Neural progenitor cell (in vitro differentiated cells): Measurements from ENCODE around the gene ZNF341. TPM values are rescaled to one million over a fixed set of nuclear protein-coding genes. Genes with fewer than 3 reads are reported as not detected.

ENCODE experiments used
- DNase-seq: peaks from one replicate; pipeline ENCODE4 v3.0.0-alpha.2; 2016; ENCODE audit warnings: low spot score
- H2AFZ ChIP-seq: fragments of 200-600 bp; sonication (generic); replicated peaks from 2 replicates; pipeline ENCODE4 v1.6.1; 2016; ENCODE audit warnings: antibody characterized with exemption
- H3F3A ChIP-seq: fragments of 200-600 bp; sonication (generic); 2 replicates; pipeline ENCODE4 v1.6.1; 2016; ENCODE audit warnings: antibody characterized with exemption, low read depth
- H3K27ac ChIP-seq: fragments of 200-600 bp; sonication (generic); 2 replicates; pipeline ENCODE4 v1.5.1; 2016; ENCODE audit warnings: mild to moderate bottlenecking
- H3K27me3 ChIP-seq: fragments of 200-600 bp; sonication (generic); 2 replicates; pipeline ENCODE4 v1.6.1; 2016; ENCODE audit warnings: mild to moderate bottlenecking, moderate library complexity
- H3K36me3 ChIP-seq: fragments of 200-600 bp; sonication (generic); 2 replicates; pipeline ENCODE4 v1.5.1; 2016
- H3K4me1 ChIP-seq: fragments of 200-600 bp; sonication (generic); 2 replicates; pipeline ENCODE4 v1.6.1; 2016; ENCODE audit warnings: mixed run types
- H3K4me2 ChIP-seq: fragments of 200-600 bp; sonication (generic); 2 replicates; pipeline ENCODE4 v1.6.1; 2016
- H3K4me3 ChIP-seq: fragments of 200-600 bp; sonication (generic); 2 replicates; pipeline ENCODE4 v1.5.1; 2016
- H3K79me2 ChIP-seq: fragments of 200-600 bp; sonication (generic); 2 replicates; pipeline ENCODE4 v1.6.1; 2016; ENCODE audit warnings: low read depth
- H3K9ac ChIP-seq: fragments of 200-600 bp; sonication (generic); 2 replicates; pipeline ENCODE4 v1.6.1; 2016
- H3K9me3 ChIP-seq: fragments of 200-600 bp; sonication (generic); 2 replicates; pipeline ENCODE4 v1.5.1; 2016; ENCODE audit warnings: low read depth
- H4K20me1 ChIP-seq: fragments of 200-600 bp; sonication (generic); 2 replicates; pipeline ENCODE4 v1.6.1; 2016; ENCODE audit warnings: low read depth
- H3K27ac Mint-ChIP-seq: 3 replicates; pipeline ENCODE4 v1.8.0; 2021; ENCODE audit warnings: mixed read lengths
- H3K27me3 Mint-ChIP-seq: 2 replicates; pipeline ENCODE4 v1.8.0; 2022; ENCODE audit warnings: low read depth, mild to moderate bottlenecking, inconsistent platforms, moderate library complexity, mixed read lengths; ENCODE audit not compliant: insufficient read depth
- H3K36me3 Mint-ChIP-seq: 3 replicates; pipeline ENCODE4 v1.8.0; 2021; ENCODE audit warnings: mixed read lengths
- H3K4me1 Mint-ChIP-seq: 3 replicates; pipeline ENCODE4 v1.8.0; 2021; ENCODE audit warnings: mixed read lengths
- H3K4me3 Mint-ChIP-seq: 3 replicates; pipeline ENCODE4 v1.8.0; 2021; ENCODE audit warnings: mild to moderate bottlenecking, moderate library complexity, mixed read lengths
- H3K9me3 Mint-ChIP-seq: 3 replicates; pipeline ENCODE4 v1.8.0; 2020; ENCODE audit warnings: mixed read lengths
- EZH2 ChIP-seq: fragments of 200-600 bp; sonication (generic); IDR thresholded peaks from 2 replicates; pipeline ENCODE4 v1.6.1; 2017; ENCODE audit warnings: antibody characterized with exemption, mild to moderate bottlenecking, moderate library complexity
- EZH2phosphoT487 ChIP-seq: fragments of 200-600 bp; sonication (generic); IDR thresholded peaks from 2 replicates; pipeline ENCODE4 v1.6.1; 2017; ENCODE audit warnings: antibody characterized with exemption
- total RNA-seq: library from RNA; depleted of rRNA; stranded (reverse); fragments of >200 nt; gene quantifications from 2 replicates; pipeline ENCODE4 v1.2.3, GENCODE V29; 2015; ENCODE audit warnings: low replicate concordance
- TF ChIP-seq, protein P1 (sequence below): fragments of 200-600 bp; sonication (generic); IDR thresholded peaks from 2 replicates; pipeline ENCODE4 v1.5.1; 2017; ENCODE audit warnings: antibody characterized with exemption, mild to moderate bottlenecking

ZNF341 gene
- total RNA-seq, 1 donor from 2014 or later, result 0.82 TPM

GRCh38 chr20:33785503-33785902, 53.7 kb downstream of the ZNF341 start:
- no peak for DNase-seq
- Histone ChIP-seq H3K27me3 (no peaks in the 10 kb centered on the region), H3K9me3 (no peaks in the 10 kb centered on the region), H2AFZ (no peak overlapping the region), H3K27ac (no peak overlapping the region), H3K4me1 (no peaks in the 10 kb centered on the region), H3K4me2 (no peak overlapping the region), H3F3A (no peaks in the 10 kb centered on the region), H3K4me3 (no peak overlapping the region), H3K9ac (no peak overlapping the region), H4K20me1 (no peaks in the 10 kb centered on the region), H3K36me3 (no peaks in the 10 kb centered on the region), H3K79me2 (no peaks in the 10 kb centered on the region)
- H3K36me3 Mint-ChIP-seq, result peaks cover 1% of the 10 kb centered on the region
- H3K9me3 Mint-ChIP-seq, result no peaks in the 10 kb centered on the region
- no peak overlapping the region for H3K27ac Mint-ChIP-seq
- no peaks in the 10 kb centered on the region for H3K27me3 Mint-ChIP-seq
- H3K4me1 Mint-ChIP-seq, result peaks cover 20% of the 10 kb centered on the region
- TF ChIP-seq EZH2 (no peak), EZH2phosphoT487 (no peak)
- H3K4me3 Mint-ChIP-seq, result no peak overlapping the region

- H3K4me1 ChIP-seq, result no peaks in the 10 kb centered on the region
These were observed 55.6 kb downstream of the ZNF341 start for GRCh38 chr20:33787253-33787891.

GRCh38 chr20:33788351-33789049, 56.7 kb downstream of the ZNF341 start:
- H3K4me2 ChIP-seq, result no peak overlapping the region
- no peak overlapping the region for H3K27ac ChIP-seq
- H3K27me3 Mint-ChIP-seq, result no peaks in the 10 kb centered on the region
- no peak overlapping the region for H3K4me3 Mint-ChIP-seq
- H3K9ac ChIP-seq, result no peak overlapping the region
- TF ChIP-seq EZH2phosphoT487 (no peak), EZH2 (no peak)
- TF ChIP-seq, protein P1, sequence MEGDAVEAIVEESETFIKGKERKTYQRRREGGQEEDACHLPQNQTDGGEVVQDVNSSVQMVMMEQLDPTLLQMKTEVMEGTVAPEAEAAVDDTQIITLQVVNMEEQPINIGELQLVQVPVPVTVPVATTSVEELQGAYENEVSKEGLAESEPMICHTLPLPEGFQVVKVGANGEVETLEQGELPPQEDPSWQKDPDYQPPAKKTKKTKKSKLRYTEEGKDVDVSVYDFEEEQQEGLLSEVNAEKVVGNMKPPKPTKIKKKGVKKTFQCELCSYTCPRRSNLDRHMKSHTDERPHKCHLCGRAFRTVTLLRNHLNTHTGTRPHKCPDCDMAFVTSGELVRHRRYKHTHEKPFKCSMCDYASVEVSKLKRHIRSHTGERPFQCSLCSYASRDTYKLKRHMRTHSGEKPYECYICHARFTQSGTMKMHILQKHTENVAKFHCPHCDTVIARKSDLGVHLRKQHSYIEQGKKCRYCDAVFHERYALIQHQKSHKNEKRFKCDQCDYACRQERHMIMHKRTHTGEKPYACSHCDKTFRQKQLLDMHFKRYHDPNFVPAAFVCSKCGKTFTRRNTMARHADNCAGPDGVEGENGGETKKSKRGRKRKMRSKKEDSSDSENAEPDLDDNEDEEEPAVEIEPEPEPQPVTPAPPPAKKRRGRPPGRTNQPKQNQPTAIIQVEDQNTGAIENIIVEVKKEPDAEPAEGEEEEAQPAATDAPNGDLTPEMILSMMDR, result no peak
- no peak for DNase-seq
- no peak overlapping the region for H3K4me3 ChIP-seq
- no peaks in the 10 kb centered on the region for H3K4me1 ChIP-seq
- H3K27ac Mint-ChIP-seq, result peak overlapping the region; percentile 72
- no peaks in the 10 kb centered on the region for H3K79me2 ChIP-seq
- no peaks in the 10 kb centered on the region for H3F3A ChIP-seq
- peaks cover 3% of the 10 kb centered on the region for H3K36me3 Mint-ChIP-seq
- H3K4me1 Mint-ChIP-seq, result peaks cover 16% of the 10 kb centered on the region
- H2AFZ ChIP-seq, result no peak overlapping the region
- no peaks in the 10 kb centered on the region for H4K20me1 ChIP-seq
- H3K9me3 ChIP-seq, result no peaks in the 10 kb centered on the region
- H3K36me3 ChIP-seq, result no peaks in the 10 kb centered on the region
- no peaks in the 10 kb centered on the region for H3K27me3 ChIP-seq
- no peaks in the 10 kb centered on the region for H3K9me3 Mint-ChIP-seq

More at GRCh38 chr20:33787253-33787891, 55.6 kb downstream of the ZNF341 start:
- Mint-ChIP-seq H3K4me3 (no peak overlapping the region), H3K9me3 (no peaks in the 10 kb centered on the region), H3K4me1 (peaks cover 20% of the 10 kb centered on the region), H3K36me3 (peaks cover 3% of the 10 kb centered on the region), H3K27ac (peak overlapping the region; percentile 76), H3K27me3 (no peaks in the 10 kb centered on the region)
- Histone ChIP-seq H3K79me2 (no peaks in the 10 kb centered on the region), H4K20me1 (no peaks in the 10 kb centered on the region), H3K36me3 (no peaks in the 10 kb centered on the region), H3K27me3 (no peaks in the 10 kb centered on the region), H3K9ac (no peak overlapping the region), H3K9me3 (no peaks in the 10 kb centered on the region), H2AFZ (no peak overlapping the region), H3K4me3 (no peak overlapping the region), H3K4me2 (no peak overlapping the region), H3F3A (no peaks in the 10 kb centered on the region), H3K27ac (no peak overlapping the region)
- DNase-seq, result no peak
- TF ChIP-seq EZH2 (no peak), EZH2phosphoT487 (no peak)
- TF ChIP-seq, protein P1, result no peak
